Cardiac muscle cell (in vitro differentiated cells and primary cell): ENCODE measurements around the gene KCNN3. TPM values are rescaled to one million over a fixed set of nuclear protein-coding genes. Genes with fewer than 3 reads are reported as not detected.

Experiments used
- DNase-seq, 2 donors: peaks; one replicate each; pipeline versions ENCODE4 v3.0.0 to v3.0.0-alpha.2; 2010 to 2017; ENCODE audit warnings: low read depth in 1 of 2, low spot score in 1 of 2
- H3K27ac ChIP-seq: fragments of 200-600 bp; sonication (generic); 2 replicates; pipeline ENCODE4 v1.5.1; 2016
- H3K27me3 ChIP-seq: fragments of 200-600 bp; sonication (generic); 2 replicates; pipeline ENCODE4 v1.6.0; 2016; ENCODE audit warnings: control low read depth
- H3K36me3 ChIP-seq: fragments of 200-600 bp; sonication (generic); 2 replicates; pipeline ENCODE4 v1.5.1; 2016; ENCODE audit warnings: control low read depth
- H3K4me1 ChIP-seq: fragments of 200-600 bp; sonication (generic); 2 replicates; pipeline ENCODE4 v1.8.1; 2017; ENCODE audit warnings: low read depth, mild to moderate bottlenecking, mixed run types
- H3K4me3 ChIP-seq: fragments of 200-600 bp; sonication (generic); 2 replicates; pipeline ENCODE4 v1.5.1; 2016; ENCODE audit warnings: mild to moderate bottlenecking
- H3K9me3 ChIP-seq: fragments of 200-600 bp; sonication (generic); 2 replicates; pipeline ENCODE4 v1.5.1; 2017; ENCODE audit warnings: low read depth, mild to moderate bottlenecking, control low read depth
- polyA plus RNA-seq: library from polyadenylated mRNA; unstranded; fragments of >200 nt; fragmentation: Nextera tagmentation; extraction: Ambion mirVana; gene quantifications from 2 replicates; pipeline ENCODE4 v1.2.1, GENCODE V29; 2016
- total RNA-seq: library from RNA; depleted of rRNA; stranded (reverse); fragments of >200 nt; gene quantifications from 2 replicates; pipeline ENCODE4 v1.2.3, GENCODE V29; 2016
- TF ChIP-seq, protein P1 (sequence below): IDR thresholded peaks from 2 replicates; pipeline ENCODE4 v1.5.1; 2012; ENCODE audit warnings: low read depth, mild to moderate bottlenecking, low read length

Gene KCNN3
- total and polyA plus RNA-seq, 2 experiments from 2014 or later: 1.5 to 2.9 TPM

DNA sequence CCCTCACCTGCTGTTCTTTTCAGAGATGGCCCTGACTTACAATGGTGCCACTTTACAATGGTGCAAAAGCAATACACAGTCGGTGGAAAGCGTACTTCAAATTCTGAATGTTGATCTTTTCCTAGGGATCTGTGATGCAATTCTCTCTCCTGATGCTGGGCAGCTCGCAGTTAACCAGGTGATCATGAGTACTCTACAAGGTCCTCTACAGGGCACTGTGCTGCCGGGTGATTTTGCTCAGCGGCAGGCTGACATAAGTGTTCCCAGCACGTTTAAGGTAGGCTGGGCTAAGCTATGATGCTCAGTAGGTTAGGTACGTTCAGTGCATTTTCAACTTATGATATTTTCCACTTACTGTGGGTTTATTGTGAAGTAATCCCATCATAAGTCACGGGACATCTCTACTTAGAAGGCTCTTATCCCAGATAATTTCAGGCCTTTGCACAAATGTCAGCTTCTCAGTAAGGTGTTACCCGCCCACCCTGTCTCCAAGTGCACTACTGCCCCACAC is 126.5 kb downstream of the KCNN3 start:
- H3K36me3 ChIP-seq: no peaks in the 10 kb centered on the region
- DNase-seq: no peak
- no peaks in the 10 kb centered on the region for H3K27me3 ChIP-seq
- no peak overlapping the region for H3K27ac ChIP-seq
- H3K4me3 ChIP-seq: no peak overlapping the region
- H3K4me1 ChIP-seq: peaks cover 7% of the 10 kb centered on the region
- TF ChIP-seq, protein P1, sequence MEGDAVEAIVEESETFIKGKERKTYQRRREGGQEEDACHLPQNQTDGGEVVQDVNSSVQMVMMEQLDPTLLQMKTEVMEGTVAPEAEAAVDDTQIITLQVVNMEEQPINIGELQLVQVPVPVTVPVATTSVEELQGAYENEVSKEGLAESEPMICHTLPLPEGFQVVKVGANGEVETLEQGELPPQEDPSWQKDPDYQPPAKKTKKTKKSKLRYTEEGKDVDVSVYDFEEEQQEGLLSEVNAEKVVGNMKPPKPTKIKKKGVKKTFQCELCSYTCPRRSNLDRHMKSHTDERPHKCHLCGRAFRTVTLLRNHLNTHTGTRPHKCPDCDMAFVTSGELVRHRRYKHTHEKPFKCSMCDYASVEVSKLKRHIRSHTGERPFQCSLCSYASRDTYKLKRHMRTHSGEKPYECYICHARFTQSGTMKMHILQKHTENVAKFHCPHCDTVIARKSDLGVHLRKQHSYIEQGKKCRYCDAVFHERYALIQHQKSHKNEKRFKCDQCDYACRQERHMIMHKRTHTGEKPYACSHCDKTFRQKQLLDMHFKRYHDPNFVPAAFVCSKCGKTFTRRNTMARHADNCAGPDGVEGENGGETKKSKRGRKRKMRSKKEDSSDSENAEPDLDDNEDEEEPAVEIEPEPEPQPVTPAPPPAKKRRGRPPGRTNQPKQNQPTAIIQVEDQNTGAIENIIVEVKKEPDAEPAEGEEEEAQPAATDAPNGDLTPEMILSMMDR: no peak
- H3K9me3 ChIP-seq: no peaks in the 10 kb centered on the region

DNA sequence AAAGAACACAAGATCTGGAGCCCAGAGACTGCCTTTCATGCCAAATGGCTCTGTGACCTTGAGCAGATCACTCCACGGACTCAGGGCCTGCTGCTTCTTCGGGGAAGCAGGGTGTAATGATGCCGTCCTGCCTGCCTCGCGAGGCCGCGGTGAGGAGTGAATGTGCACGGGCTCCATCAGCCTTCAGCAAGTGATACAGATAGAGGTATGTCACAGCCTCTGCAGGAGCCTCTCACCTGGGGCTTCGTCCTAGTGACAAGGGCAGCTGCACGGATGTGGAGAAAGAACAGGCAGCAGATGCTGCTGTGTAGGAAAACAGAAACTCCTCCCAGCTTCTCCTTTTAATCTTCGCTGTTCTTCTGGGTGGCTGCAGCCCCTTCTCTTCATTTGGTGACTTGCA is 127.5 kb downstream of the KCNN3 start:
- Histone ChIP-seq H3K4me3 (no peak overlapping the region), H3K9me3 (no peaks in the 10 kb centered on the region), H3K27me3 (no peaks in the 10 kb centered on the region), H3K4me1 (peaks cover 7% of the 10 kb centered on the region), H3K36me3 (no peaks in the 10 kb centered on the region), H3K27ac (no peak overlapping the region)
- TF ChIP-seq, protein P1: no peak
- no peak for DNase-seq

DNA sequence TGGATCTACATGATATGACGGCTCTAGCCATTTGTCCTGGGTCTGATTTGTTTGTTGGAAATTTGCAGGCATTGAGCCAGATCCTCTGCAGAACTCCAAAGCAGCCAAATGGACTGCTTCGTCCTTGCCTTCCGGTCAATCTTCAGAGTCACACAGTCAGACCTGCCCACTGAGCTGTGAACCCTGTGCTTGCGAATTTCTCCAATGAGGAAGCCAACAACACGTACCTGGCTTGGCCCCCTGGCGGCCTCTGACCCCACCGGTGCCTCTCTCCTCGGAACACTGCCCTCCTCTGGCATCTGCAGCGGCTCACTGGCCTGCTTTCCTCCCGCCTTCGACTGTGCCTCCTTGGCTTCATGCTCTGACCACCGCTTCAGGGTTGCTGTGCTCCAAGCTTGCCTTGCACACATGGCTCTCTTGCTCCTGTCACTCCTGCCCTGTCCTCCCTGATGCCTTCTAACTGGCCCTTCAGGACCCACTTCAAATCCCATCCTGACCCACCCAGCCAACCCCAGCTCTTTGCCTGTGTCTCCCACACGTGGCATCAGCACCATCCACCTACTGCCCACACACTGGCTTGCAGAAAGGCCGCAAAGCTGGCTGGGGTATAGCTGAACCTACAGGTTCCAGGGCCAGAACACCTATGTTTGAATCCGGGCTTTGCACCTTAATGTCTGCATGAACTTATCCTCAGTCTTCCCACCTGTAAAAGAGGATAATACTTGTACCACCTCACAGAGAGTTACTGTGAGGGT is 128.2 kb downstream of the KCNN3 start:
- TF ChIP-seq, protein P1: peak; percentile 23
- no peaks in the 10 kb centered on the region for H3K36me3 ChIP-seq
- peak; percentile 38 to 56 for DNase-seq
- no peaks in the 10 kb centered on the region for H3K9me3 ChIP-seq
- H3K27me3 ChIP-seq: no peaks in the 10 kb centered on the region
- H3K4me1 ChIP-seq: peaks cover 7% of the 10 kb centered on the region
- no peak overlapping the region for H3K27ac ChIP-seq
- no peak overlapping the region for H3K4me3 ChIP-seq

DNA sequence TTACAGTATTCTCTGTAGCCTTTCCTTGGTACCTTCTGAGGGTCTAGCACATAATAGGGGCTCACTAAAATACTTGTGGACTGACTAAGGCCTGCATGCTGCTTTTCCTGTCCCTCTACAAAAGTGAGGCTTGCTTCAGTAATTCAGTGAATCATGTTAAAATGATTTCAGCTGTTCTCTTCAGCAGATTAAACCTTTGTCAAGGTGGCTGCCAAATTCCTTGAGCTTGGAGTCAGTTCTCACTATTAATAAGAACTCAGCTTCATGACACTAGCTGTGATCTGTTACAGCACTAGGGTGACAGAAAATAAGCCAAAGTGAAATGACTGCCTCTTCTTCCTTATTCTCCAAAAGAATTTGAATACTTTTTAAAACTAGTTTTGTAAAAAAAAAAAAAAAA is 128.8 kb downstream of the KCNN3 start:
- DNase-seq: peak in 1 of 2 donors; percentile 38
- Histone ChIP-seq H3K4me3 (no peak overlapping the region), H3K27ac (no peak overlapping the region), H3K27me3 (no peaks in the 10 kb centered on the region), H3K9me3 (no peaks in the 10 kb centered on the region), H3K36me3 (no peaks in the 10 kb centered on the region), H3K4me1 (peaks cover 7% of the 10 kb centered on the region)
- TF ChIP-seq, protein P1: no peak

DNA sequence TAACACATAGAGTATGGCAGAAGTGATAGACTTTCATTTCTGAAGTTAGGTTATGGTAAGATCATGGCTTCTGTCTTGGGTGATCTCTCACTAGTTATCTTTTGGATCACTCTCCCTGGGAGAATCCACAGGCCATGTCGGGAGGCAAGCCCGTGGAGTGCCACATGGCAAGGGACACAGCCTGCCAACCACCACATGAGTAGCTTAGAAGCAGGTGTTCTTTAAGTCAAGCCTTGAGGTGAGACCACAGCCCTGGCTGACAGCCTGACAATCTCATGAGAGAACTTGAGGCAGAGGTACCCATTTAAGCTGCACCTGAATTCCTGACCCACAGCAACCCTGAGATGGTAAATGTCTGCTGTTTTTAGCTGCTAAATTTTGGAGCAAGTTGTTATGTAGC is 130.4 kb downstream of the KCNN3 start:
- no peaks in the 10 kb centered on the region for H3K36me3 ChIP-seq
- no peak for DNase-seq
- H3K27me3 ChIP-seq: no peaks in the 10 kb centered on the region
- no peaks in the 10 kb centered on the region for H3K9me3 ChIP-seq
- no peak overlapping the region for H3K27ac ChIP-seq
- H3K4me1 ChIP-seq: peaks cover 7% of the 10 kb centered on the region
- TF ChIP-seq, protein P1: no peak
- no peak overlapping the region for H3K4me3 ChIP-seq
